DMS 273 (cell line): ENCODE measurements around the gene UBE4A.

Experiments used
- DNase-seq: peaks from one replicate; lab custom pipeline; 2025; ENCODE audit not compliant: unreplicated experiment; lab: John Stamatoyannopoulos, UW

UBE4A gene

GRCh38 chr11:118359295-118359958 is at the start of gene UBE4A:
Gene UBE4A (plus strand): TSS chr11:118359600. CDS start chr11:118365081, 5,481 bp downstream.
- DNase-seq, result peak; percentile 95

- no peak for DNase-seq
Measured at GRCh38 chr11:118310271-118310670, 49.1 kb upstream of the UBE4A start.

GRCh38 chr11:118310781-118311485 is 48.5 kb upstream of the UBE4A start:
- DNase-seq, result no peak

- DNase-seq, result no peak
Measured at GRCh38 chr11:118311518-118311917, 47.9 kb upstream of the UBE4A start.

- no peak for DNase-seq
Measured at GRCh38 chr11:118312328-118312727, 47.1 kb upstream of the UBE4A start.

- no peak for DNase-seq
Measured at GRCh38 chr11:118313242-118313641, 46.2 kb upstream of the UBE4A start.

GRCh38 chr11:118314988-118315411 is 44.4 kb upstream of the UBE4A start:
- no peak for DNase-seq

GRCh38 chr11:118318124-118318523 is 41.3 kb upstream of the UBE4A start:
- DNase-seq, result no peak

- DNase-seq, result no peak
Measured at GRCh38 chr11:118318581-118319336, 40.6 kb upstream of the UBE4A start.

GRCh38 chr11:118319337-118319707 is 40.1 kb upstream of the UBE4A start:
- no peak for DNase-seq

- no peak for DNase-seq
Measured at GRCh38 chr11:118320515-118320914, 38.9 kb upstream of the UBE4A start.

- DNase-seq, result no peak
Measured at GRCh38 chr11:118321386-118322082, 37.9 kb upstream of the UBE4A start.

GRCh38 chr11:118322721-118323120 is 36.7 kb upstream of the UBE4A start:
- no peak for DNase-seq

GRCh38 chr11:118325283-118325682 is 34.1 kb upstream of the UBE4A start:
- DNase-seq, result no peak

GRCh38 chr11:118328745-118329144 is 30.7 kb upstream of the UBE4A start:
- no peak for DNase-seq

- DNase-seq, result no peak
Measured at GRCh38 chr11:118334745-118335144, 24.7 kb upstream of the UBE4A start.

- peak; percentile 3 for DNase-seq
Measured at GRCh38 chr11:118338637-118339061, 20.8 kb upstream of the UBE4A start.

GRCh38 chr11:118339281-118339961 is 20.0 kb upstream of the UBE4A start:
- DNase-seq, result no peak

- no peak for DNase-seq
Measured at GRCh38 chr11:118340449-118340848, 19.0 kb upstream of the UBE4A start.

- DNase-seq, result no peak
Measured at GRCh38 chr11:118341261-118341660, 18.1 kb upstream of the UBE4A start.
